Esophagus squamous epithelium (tissue), 4 donors: ENCODE data around the gene GAB2.

Source experiments
- POLR2A ChIP-seq, 4 donors: fragments of 450-650 bp; IDR thresholded peaks; one replicate each; pipeline ENCODE4 v1.6.1; 2017; ENCODE audit warnings: antibody characterized with exemption in 4 of 4, mild to moderate bottlenecking in 4 of 4, moderate library complexity in 3 of 4
- TF ChIP-seq, protein P1 (sequence below), 6 experiments: fragments of 450-650 bp in 4 of 6; fragments of 200-600 bp in 2 of 6; sonication (generic) in 2 of 6; IDR thresholded peaks; one replicate each; pipeline ENCODE4 v1.5.1; 2016 to 2019; ENCODE audit warnings: antibody characterized with exemption in 6 of 6, mild to moderate bottlenecking in 4 of 6, moderate library complexity in 4 of 6

DNA sequence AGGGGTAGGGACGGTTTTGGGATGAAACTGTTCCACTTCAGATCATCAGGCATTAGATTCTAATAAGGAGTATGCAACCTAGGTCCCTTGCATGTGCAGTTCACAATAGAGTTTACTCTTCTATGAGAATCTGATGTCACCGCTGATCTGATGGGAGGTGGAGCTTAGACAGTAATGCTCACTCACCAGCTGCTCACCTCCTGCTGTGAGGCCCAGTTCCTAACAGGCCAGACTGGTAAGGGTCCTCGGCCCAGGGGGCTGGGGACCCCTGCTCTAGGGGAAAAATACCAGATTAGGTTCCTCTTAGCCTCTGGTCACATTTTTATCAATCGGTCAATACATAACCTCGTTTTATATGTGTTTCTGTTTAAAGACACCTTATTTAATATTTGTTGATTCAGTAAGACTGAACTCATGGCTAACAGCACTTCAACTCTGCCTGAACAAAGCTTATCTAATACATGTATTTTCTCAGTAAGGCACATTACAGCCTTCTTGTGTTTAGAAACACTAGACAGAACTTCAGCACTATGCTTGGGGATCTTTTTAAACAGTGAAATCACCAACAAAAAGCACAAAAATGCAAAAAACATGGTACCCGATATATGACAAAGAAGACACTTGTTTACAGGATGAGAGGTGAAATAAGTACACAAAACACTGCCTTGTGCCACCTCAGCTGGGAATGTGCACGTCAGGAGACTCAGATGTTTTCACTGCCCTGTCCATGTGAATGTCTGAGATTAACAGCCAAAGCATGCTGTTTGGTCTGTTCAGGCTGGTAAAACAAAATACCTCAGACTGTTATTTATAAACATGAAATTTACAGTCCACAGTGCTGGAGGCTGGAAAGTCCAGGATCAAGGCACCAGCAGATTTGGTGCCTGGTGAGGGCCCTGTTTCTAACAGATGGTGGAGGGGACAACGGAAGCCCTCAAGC is 121.4 kb downstream of the GAB2 start:
- TF ChIP-seq, protein P1, sequence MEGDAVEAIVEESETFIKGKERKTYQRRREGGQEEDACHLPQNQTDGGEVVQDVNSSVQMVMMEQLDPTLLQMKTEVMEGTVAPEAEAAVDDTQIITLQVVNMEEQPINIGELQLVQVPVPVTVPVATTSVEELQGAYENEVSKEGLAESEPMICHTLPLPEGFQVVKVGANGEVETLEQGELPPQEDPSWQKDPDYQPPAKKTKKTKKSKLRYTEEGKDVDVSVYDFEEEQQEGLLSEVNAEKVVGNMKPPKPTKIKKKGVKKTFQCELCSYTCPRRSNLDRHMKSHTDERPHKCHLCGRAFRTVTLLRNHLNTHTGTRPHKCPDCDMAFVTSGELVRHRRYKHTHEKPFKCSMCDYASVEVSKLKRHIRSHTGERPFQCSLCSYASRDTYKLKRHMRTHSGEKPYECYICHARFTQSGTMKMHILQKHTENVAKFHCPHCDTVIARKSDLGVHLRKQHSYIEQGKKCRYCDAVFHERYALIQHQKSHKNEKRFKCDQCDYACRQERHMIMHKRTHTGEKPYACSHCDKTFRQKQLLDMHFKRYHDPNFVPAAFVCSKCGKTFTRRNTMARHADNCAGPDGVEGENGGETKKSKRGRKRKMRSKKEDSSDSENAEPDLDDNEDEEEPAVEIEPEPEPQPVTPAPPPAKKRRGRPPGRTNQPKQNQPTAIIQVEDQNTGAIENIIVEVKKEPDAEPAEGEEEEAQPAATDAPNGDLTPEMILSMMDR (IDR thresholded peaks at IDR 0.05): no peak
- no peak for TF ChIP-seq POLR2A (IDR thresholded peaks at IDR 0.05)
